Central memory CD4-positive, alpha-beta T cell (primary cell): ENCODE measurements around the gene TBL2.
"Not testable (repeated sequence)": the region's sequence is repeated elsewhere in the genome, so short reads cannot be mapped to it uniquely, and the experiment has no call there.

ENCODE experiments used
- DNase-seq: peaks from one replicate; pipeline ENCODE4 v3.0.0; 2022
- total RNA-seq, 3 experiments: gene quantifications; one replicate each; lab custom pipeline; 2026; lab: John Stamatoyannopoulos, UW

Gene TBL2, protein sequence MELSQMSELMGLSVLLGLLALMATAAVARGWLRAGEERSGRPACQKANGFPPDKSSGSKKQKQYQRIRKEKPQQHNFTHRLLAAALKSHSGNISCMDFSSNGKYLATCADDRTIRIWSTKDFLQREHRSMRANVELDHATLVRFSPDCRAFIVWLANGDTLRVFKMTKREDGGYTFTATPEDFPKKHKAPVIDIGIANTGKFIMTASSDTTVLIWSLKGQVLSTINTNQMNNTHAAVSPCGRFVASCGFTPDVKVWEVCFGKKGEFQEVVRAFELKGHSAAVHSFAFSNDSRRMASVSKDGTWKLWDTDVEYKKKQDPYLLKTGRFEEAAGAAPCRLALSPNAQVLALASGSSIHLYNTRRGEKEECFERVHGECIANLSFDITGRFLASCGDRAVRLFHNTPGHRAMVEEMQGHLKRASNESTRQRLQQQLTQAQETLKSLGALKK
- total RNA-seq = 11.0 to 43.1 (median 24.5) reads per million in 3 experiments

GRCh38 chr7:73578342-73579128 lies at the start of gene TBL2:
Gene TBL2 (minus strand): TSS chr7:73578579. CDS start chr7:73578549, 30 bp downstream.
- DNase-seq = peak; percentile 98

- no peak for DNase-seq
Measured at GRCh38 chr7:73626814-73627213, 48.4 kb upstream of the TBL2 start.

GRCh38 chr7:73625276-73625675 lies 46.9 kb upstream of the TBL2 start:
- DNase-seq = no peak

- DNase-seq = no peak
Measured at GRCh38 chr7:73624669-73625001, 46.3 kb upstream of the TBL2 start.

DNA sequence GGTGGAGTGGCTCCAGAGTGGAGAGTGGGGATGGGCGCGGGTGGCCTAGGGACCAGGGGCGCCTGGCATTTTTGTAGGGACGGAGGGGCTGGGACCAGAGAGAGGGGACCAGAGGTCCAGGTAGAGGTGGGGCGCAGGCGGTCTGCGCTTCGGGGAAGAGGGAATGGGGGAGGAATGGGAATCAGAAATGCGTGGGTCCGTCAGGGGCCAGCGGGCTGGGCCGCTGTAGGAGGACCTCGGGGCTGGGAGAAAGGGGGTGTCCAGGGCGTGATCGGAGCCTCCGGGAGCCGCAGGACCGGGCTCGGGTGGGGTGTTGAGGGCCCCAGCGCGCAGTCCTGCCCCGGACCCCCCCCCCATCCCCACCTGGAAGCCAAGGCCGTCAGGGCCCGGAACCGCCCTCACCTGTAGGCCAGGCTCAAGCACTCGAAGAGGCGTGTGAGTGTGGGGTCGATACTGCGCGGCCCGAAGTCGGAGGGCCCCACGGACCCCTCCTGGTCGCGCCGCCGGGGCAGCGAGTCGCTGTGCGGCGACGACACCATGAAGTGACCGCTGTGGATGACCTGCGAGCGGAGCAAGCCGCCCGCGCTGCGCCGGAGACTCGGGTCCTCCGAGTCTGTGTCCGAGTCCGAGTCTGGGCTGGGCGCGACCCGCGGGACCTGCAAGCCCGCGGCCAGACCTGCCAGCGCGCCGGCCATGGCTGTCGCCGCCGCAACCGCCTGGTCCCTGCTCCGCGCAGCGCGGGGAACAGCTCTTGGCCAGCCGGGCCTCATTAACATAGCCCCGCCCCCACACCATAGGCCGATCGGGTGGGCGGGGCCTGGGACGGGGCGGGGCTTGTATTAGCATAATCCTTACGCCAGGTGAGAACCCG lies 45.7 kb upstream of the TBL2 start, which contains the start of gene MLXIPL:
Gene MLXIPL (minus strand): TSS at position 725 of the 871 bp plus-strand sequence. CDS start 30 bp downstream, at position 695.
- DNase-seq = peak; percentile 29

- DNase-seq = no peak
Measured at GRCh38 chr7:73622909-73623797, 44.8 kb upstream of the TBL2 start.

DNA sequence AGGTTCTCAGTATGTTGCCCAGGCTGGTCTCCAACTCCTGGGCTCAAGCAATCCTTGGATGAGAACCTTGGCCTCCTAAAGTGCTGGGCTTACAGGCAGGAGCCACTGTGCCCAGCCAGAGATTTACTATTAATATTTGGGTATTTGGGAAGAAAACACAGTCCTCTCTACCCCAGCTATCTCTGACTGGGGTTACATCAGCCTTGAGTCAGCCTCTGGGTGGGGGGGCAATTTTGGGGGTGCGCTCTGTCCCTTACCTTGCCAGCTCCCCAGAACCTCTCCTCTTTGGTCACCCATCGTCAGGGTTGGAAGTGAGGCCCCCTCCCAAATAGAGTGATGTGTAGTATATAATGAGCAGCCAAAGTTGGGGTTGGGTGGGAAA lies 44.1 kb upstream of the TBL2 start:
- DNase-seq = no peak

DNA sequence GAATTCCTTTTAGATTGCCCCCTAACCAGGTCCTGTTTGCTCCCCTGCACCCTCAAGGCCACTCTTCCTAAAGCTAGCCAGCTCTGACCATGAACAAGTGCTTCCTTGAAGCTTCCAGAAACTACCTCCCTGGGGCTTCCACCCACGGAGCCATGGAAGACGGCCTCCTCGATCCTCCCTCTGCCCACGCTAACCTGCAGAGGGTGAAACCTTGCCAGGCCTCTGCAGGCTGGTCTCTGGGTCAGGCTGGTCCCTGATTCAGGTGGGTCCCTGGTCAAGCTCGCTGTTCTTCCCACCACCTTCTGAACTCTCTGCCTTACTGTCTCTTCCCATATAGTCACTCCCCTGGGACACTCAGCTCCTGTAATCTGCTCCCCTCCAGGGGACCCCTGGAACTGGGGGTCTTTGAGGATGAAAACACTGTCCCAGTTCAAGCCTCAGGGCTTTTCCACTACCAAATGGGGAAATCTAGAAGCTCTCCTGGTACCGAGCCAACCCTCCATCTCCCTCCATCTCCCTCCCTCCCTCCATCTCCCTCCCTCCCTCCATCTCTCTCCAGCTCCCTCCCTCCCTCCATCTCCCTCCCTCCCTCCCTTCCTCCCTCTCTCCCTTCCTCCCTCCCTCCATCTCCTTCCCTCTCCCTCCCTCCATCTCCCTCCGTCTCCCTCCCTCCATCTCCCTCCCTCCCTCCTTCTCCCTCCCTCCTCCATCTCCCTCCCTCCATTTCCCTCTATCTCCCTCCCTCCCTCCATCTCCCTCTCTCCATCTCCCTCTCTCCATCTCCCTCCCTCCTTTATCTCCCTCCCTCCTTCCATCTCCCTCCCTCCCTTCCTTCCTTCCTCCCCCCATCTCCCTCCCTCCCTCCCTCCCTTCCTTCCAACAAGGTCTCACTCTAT lies 43.0 kb upstream of the TBL2 start:
- DNase-seq = no peak

- not testable (repeated sequence) for DNase-seq
Measured at GRCh38 chr7:73619394-73619793, 41.0 kb upstream of the TBL2 start.

DNA sequence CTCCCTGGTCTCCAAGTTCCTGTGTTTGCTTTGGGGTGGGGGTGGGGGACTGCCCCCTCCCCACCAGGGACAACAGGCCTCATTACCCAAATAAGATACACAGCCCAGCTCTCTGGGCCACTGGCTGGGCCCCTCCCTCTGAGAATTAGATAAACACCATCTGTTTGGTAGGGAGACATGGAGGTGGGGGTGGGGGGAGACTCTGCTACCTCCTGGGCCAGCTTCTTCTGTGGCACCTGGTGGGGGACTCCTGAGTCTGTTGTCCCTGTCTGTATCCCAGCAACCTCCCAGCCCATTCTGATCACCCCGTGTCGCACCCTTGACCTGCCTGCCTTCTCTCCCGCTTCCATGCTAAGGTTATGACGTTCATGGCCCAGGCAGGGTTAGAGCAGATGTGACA lies 40.2 kb upstream of the TBL2 start:
- no peak for DNase-seq

DNA sequence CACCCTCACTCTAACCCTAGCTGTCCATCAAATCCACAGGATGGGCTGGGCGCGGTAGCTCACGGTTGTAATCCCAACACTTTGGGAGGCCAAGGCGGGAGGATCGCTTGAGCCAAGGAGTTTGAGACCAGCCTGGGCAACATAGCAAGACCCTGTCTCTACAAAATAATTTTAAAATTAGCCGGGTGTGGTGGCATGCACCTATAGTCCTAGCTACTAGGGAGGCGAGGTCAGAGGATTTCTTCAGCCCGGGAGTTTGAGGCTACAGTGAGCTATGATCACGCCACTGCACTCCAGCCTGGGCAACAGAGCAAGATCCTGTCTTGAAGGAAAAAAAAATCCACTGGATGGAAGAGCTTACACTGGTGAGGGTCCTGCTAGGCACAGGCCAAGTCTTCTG lies 39.1 kb upstream of the TBL2 start:
- DNase-seq = not testable (repeated sequence)

DNA sequence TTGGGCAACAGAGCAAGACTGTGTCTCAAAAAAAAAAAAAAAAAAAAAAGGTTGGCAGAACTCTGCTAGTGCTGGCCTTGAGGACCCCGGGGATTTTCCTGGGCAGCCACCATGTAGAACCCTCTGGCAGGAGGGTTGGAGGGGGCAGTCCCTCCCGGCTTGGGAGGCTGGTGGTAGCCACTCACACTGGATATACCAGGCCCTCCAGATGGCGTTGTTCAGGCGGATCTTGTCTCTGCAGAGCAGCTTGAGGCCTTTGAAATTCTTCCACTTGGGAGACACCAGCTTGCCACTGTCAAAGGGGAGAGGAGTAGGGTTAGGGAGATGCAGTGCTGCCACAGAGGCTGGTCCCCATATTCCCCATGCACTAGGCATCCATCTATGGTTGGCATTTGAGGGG lies 37.5 kb upstream of the TBL2 start:
- no peak for DNase-seq

DNA sequence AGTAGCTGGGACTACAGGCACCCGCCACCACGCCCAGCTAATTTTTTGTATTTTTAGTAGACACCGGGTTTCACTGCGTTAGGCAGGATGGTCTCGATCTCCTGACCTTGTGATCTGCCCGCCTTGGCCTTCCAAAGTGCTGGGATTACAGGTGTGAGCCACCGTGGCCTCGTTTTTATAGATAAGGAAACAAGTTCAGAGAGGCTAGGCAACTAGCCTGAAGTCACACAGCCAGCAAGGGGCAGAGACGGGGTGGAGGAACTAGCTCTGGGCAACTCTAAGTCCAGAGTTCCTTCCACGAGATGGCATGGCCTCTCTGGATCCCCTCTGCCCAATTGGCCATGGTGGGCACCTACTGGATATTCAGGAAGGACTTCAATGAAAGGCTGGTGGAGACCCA lies 36.6 kb upstream of the TBL2 start:
- not testable (repeated sequence) for DNase-seq

- DNase-seq = no peak
Measured at GRCh38 chr7:73613954-73614735, 35.8 kb upstream of the TBL2 start.

DNA sequence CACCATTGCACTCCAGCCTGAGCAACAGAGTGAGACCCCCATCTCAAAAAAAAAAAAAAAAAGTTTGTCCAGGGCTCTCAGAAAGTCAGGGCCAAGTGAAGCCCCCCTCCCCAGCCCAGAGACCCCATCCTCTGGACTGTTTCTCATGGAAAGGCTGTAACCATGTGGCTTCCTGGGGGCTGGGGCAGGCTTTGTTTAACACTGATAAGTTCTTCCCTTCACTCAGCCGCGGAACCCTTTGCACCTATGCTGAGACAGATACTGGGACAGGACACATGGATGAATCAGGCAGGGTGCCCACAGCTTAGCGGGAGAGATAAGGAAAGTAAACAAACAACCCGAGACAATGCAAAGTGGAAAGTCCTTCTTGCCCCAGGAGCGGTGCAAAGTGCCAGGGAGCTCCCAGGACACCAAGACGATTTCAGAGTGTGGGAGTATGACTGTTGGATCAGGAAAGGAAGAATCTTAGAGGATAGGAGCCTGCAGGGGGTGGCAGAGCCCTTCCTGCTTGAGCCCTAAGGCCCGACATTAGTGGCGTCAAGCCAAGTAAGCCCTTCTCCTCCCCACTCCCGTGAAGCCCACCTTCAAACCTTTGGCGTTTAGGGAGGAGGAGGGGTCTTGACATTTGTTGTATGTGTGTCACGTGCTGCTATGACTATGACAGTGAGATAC lies 34.4 kb upstream of the TBL2 start:
- no peak for DNase-seq

GRCh38 chr7:73611017-73611555 lies 32.7 kb upstream of the TBL2 start:
- DNase-seq = no peak

DNA sequence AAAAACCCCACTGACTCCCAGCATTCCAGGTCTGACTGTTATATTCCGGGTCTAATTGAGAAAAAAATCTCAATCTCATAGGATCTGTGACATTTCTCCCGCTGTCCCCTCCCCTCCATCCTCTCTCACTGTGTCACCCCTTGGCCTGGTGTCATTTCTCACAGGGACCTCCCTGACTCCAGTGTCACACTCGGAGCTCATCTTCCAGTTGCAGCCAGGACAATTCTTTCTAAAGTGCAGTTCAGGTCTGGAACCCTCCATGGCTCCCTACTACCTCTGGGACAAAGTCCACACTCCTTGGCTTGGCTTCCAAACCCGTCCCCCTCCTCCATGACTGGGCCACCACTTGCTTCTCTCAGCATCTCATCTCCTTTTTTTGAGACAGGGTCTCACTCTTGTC lies 31.7 kb upstream of the TBL2 start:
- no peak for DNase-seq

- DNase-seq = not testable (repeated sequence)
Measured at GRCh38 chr7:73607692-73607983, 29.3 kb upstream of the TBL2 start.
